Muscle layer of colon (tissue), 2 donors: Measurements from ENCODE around the gene IRF2.

Experiments used
- H3K27ac ChIP-seq: one replicate; pipeline ENCODE4 v1.7.0; 2013; ENCODE audit warnings: low read depth, mild to moderate bottlenecking, low read length, moderate library complexity
- H3K27me3 ChIP-seq, 2 donors: one replicate each; pipeline ENCODE4 v1.7.0; 2013; ENCODE audit warnings: low read length in 2 of 2, mild to moderate bottlenecking in 2 of 2; ENCODE audit not compliant: insufficient read depth in 2 of 2, control insufficient read depth in 1 of 2
- H3K36me3 ChIP-seq: one replicate; pipeline ENCODE4 v1.7.0; 2013; ENCODE audit warnings: mild to moderate bottlenecking, low read length; ENCODE audit not compliant: insufficient read depth
- H3K4me1 ChIP-seq: one replicate; pipeline ENCODE4 v1.7.0; 2013; ENCODE audit warnings: mild to moderate bottlenecking, low read length; ENCODE audit not compliant: insufficient read depth
- H3K4me3 ChIP-seq, 2 donors: one replicate each; pipeline ENCODE4 v1.7.0; 2013; ENCODE audit warnings: low read length in 2 of 2, low read depth in 1 of 2, mild to moderate bottlenecking in 1 of 2, moderate library complexity in 1 of 2
- H3K9ac ChIP-seq: one replicate; pipeline ENCODE4 v1.7.0; 2013; ENCODE audit warnings: low read length
- H3K9me3 ChIP-seq: one replicate; pipeline ENCODE4 v1.7.0; 2013; ENCODE audit warnings: mild to moderate bottlenecking, low read length
- donor health status: abdominal sarcoma.
- donor health status: Adenocarcinoma of cecum.

The IRF2 gene

GRCh38 chr4:184364100-184364921, 110.0 kb downstream of the IRF2 start:
- Histone ChIP-seq H3K27ac (no peak overlapping the region), H3K36me3 (no peaks in the 10 kb centered on the region), H3K9me3 (no peaks in the 10 kb centered on the region), H3K4me3 (no peak overlapping the region), H3K9ac (no peak overlapping the region), H3K4me1 (peaks cover 6% of the 10 kb centered on the region), H3K27me3 (no peaks in the 10 kb centered on the region)

- Histone ChIP-seq H3K27me3 (no peaks in the 10 kb centered on the region), H3K27ac (no peak overlapping the region), H3K9me3 (no peaks in the 10 kb centered on the region), H3K4me3 (no peak overlapping the region), H3K4me1 (peaks cover 6% of the 10 kb centered on the region), H3K9ac (no peak overlapping the region), H3K36me3 (no peaks in the 10 kb centered on the region)
Observed at GRCh38 chr4:184363258-184363657, 111.1 kb downstream of the IRF2 start.

- H3K27ac ChIP-seq: no peak overlapping the region
- H3K36me3 ChIP-seq: no peaks in the 10 kb centered on the region
- H3K9ac ChIP-seq: no peak overlapping the region
- no peaks in the 10 kb centered on the region for H3K27me3 ChIP-seq
- H3K9me3 ChIP-seq: no peaks in the 10 kb centered on the region
- H3K4me3 ChIP-seq: no peak overlapping the region
- H3K4me1 ChIP-seq: peaks cover 6% of the 10 kb centered on the region
Observed at GRCh38 chr4:184362396-184362795, 112.0 kb downstream of the IRF2 start.

DNA sequence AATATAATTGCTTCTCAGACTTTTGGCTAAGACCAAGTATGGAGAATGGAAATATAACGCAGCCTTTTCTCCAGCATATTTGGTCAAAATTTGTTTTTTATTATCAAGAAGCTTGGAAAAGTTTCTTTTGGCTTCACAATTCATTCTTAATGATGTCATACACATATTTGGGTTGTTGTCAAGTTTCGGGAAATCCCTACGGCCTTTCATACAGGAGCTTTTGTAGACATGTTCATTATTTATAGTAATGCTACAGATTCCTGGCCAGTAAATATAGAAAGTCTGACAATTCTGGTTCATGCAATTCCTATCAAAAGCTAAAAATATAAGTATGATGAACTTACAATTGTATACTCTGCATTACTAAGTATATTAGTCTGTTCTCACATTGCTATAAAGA, 112.9 kb downstream of the IRF2 start:
- Histone ChIP-seq H3K9ac (no peak overlapping the region), H3K27ac (no peak overlapping the region), H3K4me3 (no peak overlapping the region), H3K4me1 (peaks cover 6% of the 10 kb centered on the region), H3K9me3 (no peaks in the 10 kb centered on the region), H3K27me3 (no peaks in the 10 kb centered on the region), H3K36me3 (no peaks in the 10 kb centered on the region)

DNA sequence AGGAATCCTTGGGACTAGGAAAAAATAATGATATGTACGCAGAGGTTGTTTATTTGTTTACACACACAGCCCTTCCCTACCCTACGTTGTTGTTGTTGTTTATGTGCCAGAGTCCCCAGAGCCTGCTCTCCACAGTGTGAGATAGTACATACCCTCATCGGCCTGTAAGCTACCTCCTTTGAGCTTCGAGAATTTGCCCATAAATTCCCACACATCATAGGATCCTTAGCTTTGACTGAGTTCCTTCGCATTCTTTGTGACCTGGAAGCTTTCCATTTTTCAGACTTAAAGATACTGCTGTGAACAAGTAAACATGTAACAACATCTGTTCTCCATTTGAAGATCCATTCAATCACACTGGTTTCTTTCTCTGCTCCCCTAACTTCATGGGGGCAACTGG, 114.5 kb downstream of the IRF2 start:
- Histone ChIP-seq H3K27ac (no peak overlapping the region), H3K9me3 (no peaks in the 10 kb centered on the region), H3K36me3 (no peaks in the 10 kb centered on the region), H3K27me3 (no peaks in the 10 kb centered on the region), H3K4me3 (no peak overlapping the region), H3K4me1 (peaks cover 11% of the 10 kb centered on the region), H3K9ac (no peak overlapping the region)

DNA sequence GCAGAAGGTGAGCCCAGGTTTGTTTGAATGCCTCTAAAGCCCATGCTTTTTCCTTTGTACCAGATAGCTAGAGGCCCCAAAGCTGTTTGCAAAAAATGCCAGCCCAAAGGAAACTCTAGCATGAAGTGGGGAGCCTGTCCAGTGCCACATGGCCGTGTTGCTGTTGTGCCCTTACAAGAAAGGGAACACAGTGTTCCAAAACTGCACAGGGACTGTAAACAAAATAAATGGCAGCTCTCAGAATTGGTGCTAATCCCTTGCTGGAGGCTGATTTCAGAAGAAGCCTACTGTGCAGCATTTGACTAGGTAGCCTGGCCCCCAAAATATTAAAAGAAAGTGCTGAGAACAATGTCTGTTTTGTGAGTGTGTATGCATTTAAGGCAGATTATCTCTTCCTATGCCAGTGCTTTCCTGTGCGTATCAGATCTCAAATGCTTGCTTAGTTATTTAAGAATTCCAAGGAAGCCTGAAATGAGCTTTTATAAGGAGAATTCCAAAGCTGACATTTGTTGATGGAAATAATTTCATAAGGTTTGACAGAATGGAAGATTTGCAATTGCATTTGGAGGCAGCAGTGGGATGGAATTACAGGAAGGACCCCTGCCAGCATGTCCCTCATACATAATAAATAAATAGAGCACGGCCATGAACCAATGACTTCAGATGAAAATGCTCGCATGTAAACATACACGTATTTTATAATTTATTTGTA, 115.7 kb downstream of the IRF2 start:
- Histone ChIP-seq H3K9ac (no peak overlapping the region), H3K27me3 (no peaks in the 10 kb centered on the region), H3K9me3 (no peaks in the 10 kb centered on the region), H3K4me3 (no peak overlapping the region), H3K27ac (no peak overlapping the region), H3K36me3 (no peaks in the 10 kb centered on the region), H3K4me1 (peaks cover 11% of the 10 kb centered on the region)

DNA sequence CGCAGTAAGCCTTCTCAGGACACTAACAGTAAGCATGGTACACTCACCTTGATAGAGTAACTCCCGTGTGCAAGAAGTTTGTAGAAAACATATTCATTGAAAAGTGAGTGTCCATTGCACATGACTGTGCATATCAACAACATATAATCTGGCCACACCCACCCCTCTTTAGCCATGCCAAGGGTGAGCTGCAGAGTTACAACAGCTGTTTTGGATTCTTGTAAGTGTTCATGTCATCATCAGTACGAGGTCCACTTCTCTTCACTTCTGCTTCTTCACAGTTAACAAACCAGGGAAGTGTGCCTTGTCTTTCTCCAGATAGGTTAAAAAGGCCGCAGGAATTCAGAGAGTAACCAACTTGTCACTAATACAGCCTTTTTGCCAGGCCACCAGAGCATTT, 116.6 kb downstream of the IRF2 start:
- Histone ChIP-seq H3K4me3 (no peak overlapping the region), H3K9ac (no peak overlapping the region), H3K9me3 (no peaks in the 10 kb centered on the region), H3K27me3 (no peaks in the 10 kb centered on the region), H3K27ac (no peak overlapping the region), H3K4me1 (peaks cover 11% of the 10 kb centered on the region), H3K36me3 (no peaks in the 10 kb centered on the region)

DNA sequence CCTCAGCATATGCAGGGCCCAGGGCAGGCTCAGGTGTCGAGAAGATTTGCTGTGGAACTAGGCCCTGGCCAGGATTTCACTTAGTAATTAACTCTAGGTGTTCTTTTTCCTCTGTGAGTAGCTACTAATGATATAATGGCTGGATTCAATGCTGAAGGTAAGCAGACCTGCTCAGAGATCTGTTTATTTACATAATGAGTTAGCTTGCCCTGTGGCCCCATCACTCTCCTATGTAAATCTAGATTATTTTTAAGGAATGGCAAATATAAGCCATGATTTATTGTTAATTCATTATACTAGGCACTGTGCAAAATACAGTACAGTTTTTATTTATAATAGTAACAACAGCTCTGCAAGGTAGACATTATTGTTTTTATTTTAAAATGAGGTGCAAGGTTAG, 117.2 kb downstream of the IRF2 start:
- Histone ChIP-seq H3K9ac (no peak overlapping the region), H3K4me3 (no peak overlapping the region), H3K4me1 (peaks cover 11% of the 10 kb centered on the region), H3K27ac (no peak overlapping the region), H3K9me3 (no peaks in the 10 kb centered on the region), H3K27me3 (no peaks in the 10 kb centered on the region), H3K36me3 (no peaks in the 10 kb centered on the region)

DNA sequence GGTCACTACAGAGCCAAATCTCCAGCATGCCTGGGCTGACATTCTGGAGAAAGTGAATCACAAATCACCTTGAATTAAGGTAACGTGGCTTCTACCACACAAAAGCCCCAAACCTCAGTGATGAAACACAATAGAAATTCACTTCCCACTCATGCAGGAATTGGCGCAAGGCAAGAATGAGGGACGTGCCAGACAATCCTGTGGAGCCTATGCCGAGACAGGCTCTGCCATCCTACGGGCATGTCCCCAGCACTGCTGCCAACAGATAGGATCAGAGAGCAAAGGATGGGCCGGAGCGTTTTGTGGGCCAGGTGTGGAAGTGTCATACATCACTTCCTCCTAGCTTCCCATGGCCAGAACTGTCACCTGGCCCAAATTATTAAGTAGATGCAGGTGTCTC, 118.0 kb downstream of the IRF2 start:
- Histone ChIP-seq H3K4me3 (no peak overlapping the region), H3K9me3 (no peaks in the 10 kb centered on the region), H3K27me3 (no peaks in the 10 kb centered on the region), H3K36me3 (no peaks in the 10 kb centered on the region), H3K9ac (no peak overlapping the region), H3K4me1 (peaks cover 5% of the 10 kb centered on the region), H3K27ac (no peak overlapping the region)

GRCh38 chr4:184355857-184356256, 118.5 kb downstream of the IRF2 start:
- H3K36me3 ChIP-seq: no peaks in the 10 kb centered on the region
- no peaks in the 10 kb centered on the region for H3K27me3 ChIP-seq
- H3K4me3 ChIP-seq: no peak overlapping the region
- H3K4me1 ChIP-seq: peaks cover 5% of the 10 kb centered on the region
- H3K9me3 ChIP-seq: no peaks in the 10 kb centered on the region
- H3K9ac ChIP-seq: no peak overlapping the region
- no peak overlapping the region for H3K27ac ChIP-seq

GRCh38 chr4:184355111-184355604, 119.2 kb downstream of the IRF2 start:
- Histone ChIP-seq H3K4me3 (no peak overlapping the region), H3K27ac (no peak overlapping the region), H3K9ac (no peak overlapping the region), H3K9me3 (no peaks in the 10 kb centered on the region), H3K36me3 (no peaks in the 10 kb centered on the region), H3K27me3 (no peaks in the 10 kb centered on the region), H3K4me1 (peaks cover 5% of the 10 kb centered on the region)
